Activated naive CD4-positive, alpha-beta T cell treated with anti-CD3 and anti-CD28 coated beads, Interleukin-2, amount 10 ng/mL, durations not matched to agents 7 days and 5 days (primary cell): ENCODE measurements around the gene CHD6.

Source experiments
- CTCF ChIA-PET: fragments of 350-600 bp; sonication (Branson Sonifier 250); formaldehyde crosslinking; loops from one replicate; lab custom pipeline; 2021; ENCODE audit warnings: antibody characterized with exemption; lab: Charles Lee
- DNase-seq: peaks from one replicate; pipeline ENCODE4 v3.0.0-alpha.2; 2020
- H3K27ac Mint-ChIP-seq: one replicate; pipeline ENCODE4 v1.8.0; 2021; ENCODE audit warnings: mild to moderate bottlenecking, moderate library complexity, mixed read lengths
- H3K27me3 Mint-ChIP-seq: one replicate; pipeline ENCODE4 v1.8.0; 2021; ENCODE audit warnings: mild to moderate bottlenecking, mixed read lengths
- H3K36me3 Mint-ChIP-seq: one replicate; pipeline ENCODE4 v1.8.0; 2021; ENCODE audit warnings: mixed read lengths
- H3K4me1 Mint-ChIP-seq: one replicate; pipeline ENCODE4 v1.8.0; 2021; ENCODE audit warnings: mixed read lengths
- H3K4me3 Mint-ChIP-seq: one replicate; pipeline ENCODE4 v1.8.0; 2021; ENCODE audit warnings: mild to moderate bottlenecking, moderate library complexity, mixed read lengths
- H3K9me3 Mint-ChIP-seq: one replicate; pipeline ENCODE4 v1.8.0; 2021; ENCODE audit warnings: mixed read lengths

CHD6 gene

DNA sequence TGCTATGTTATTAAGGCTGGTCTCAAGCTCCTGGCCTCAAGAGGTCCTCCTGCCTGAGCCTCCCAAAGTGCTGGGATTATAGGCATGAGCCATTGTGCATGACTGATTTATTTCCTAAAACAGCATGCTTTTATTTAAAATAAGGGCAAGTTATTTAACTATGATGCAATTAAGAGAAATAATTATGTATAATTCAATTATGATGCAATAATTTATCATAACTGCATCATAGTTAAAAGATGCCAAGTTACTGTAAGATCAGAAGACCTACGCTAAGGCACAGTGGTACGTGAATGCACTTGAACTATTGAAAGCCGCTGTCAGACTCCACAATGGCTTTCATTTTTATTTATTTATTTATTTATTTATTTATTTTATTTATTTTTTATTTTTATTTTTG lies 227.3 kb downstream of the CHD6 start:
- H3K9me3 Mint-ChIP-seq = no peaks in the 10 kb centered on the region
- CTCF ChIA-PET = no interaction called here
- peaks cover 16% of the 10 kb centered on the region for H3K27me3 Mint-ChIP-seq
- DNase-seq = no peak
- H3K27ac Mint-ChIP-seq = no peak overlapping the region
- H3K4me3 Mint-ChIP-seq = no peak overlapping the region
- H3K4me1 Mint-ChIP-seq = no peaks in the 10 kb centered on the region
- H3K36me3 Mint-ChIP-seq = no peaks in the 10 kb centered on the region

DNA sequence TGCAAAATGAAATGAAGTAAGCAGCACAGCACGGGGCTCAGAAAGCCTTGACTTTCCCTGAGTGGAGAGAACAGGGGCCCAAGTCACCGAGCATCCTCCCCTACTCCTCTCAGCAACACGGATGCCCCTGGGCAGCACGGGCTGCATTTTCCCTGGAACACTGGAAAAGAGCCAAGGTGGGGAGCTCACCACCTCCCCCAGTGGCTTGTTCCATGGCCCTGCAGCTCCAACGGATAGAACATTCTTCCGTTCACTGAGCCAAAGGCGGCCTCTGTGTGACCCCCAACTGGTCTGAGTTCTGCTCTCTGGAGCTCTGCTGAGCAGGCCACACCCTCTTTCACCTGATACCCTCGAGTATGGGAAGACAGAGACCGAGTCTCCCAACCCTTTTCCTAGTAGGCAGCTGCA lies 230.7 kb downstream of the CHD6 start:
- CTCF ChIA-PET = no interaction called here
- Mint-ChIP-seq H3K4me3 (no peak overlapping the region), H3K36me3 (no peaks in the 10 kb centered on the region), H3K27me3 (peaks cover 25% of the 10 kb centered on the region), H3K27ac (no peak overlapping the region), H3K9me3 (no peaks in the 10 kb centered on the region), H3K4me1 (no peaks in the 10 kb centered on the region)
- no peak for DNase-seq

DNA sequence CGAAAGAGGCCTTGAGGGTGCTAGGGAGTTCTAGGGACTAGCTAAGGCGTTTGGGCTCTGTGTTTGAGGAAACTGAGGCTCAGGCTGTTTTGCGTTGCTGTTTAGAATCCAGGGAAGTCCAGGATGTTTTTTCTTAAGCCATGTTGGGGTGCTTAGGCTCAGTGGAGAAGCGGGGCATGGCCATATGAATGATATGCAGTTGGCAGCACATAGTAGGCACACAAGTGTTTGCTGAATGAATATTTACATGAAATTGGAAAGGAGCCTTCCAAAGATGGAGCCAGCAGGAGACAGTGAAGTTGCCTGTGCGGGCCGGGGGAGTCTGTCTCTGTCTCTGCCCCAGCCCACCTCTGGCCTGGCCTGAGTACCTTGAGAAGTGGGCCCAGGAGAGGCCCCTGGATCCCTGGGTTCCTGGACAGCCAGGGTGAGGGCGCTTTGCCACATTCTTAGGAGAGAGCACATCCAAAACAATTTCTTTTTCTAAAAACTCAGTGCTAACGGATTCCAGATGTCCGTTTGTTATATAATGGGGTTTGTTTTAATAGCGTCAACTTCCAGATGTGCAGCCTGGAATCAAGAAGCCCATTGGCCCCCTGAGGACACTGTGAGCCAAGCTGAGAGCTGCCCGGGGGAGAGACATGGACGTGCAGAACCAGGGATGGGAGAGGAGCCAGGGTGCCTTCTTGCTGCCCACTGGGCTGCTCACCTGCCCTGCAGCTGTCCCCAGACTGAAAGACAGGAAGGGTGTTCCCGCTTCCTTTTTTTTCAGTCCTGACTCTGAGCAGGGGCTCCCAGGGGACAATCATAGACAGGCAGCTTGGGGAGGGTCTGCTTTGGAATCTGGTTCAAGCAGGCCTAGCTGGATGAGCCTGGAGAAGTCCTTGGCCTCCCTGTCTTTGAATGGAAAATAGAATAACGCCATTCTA lies 231.4 kb downstream of the CHD6 start:
- Mint-ChIP-seq H3K4me3 (no peak overlapping the region), H3K4me1 (no peaks in the 10 kb centered on the region), H3K27ac (no peak overlapping the region), H3K27me3 (peaks cover 30% of the 10 kb centered on the region), H3K9me3 (no peaks in the 10 kb centered on the region), H3K36me3 (no peaks in the 10 kb centered on the region)
- DNase-seq = no peak
- CTCF ChIA-PET = no interaction called here

DNA sequence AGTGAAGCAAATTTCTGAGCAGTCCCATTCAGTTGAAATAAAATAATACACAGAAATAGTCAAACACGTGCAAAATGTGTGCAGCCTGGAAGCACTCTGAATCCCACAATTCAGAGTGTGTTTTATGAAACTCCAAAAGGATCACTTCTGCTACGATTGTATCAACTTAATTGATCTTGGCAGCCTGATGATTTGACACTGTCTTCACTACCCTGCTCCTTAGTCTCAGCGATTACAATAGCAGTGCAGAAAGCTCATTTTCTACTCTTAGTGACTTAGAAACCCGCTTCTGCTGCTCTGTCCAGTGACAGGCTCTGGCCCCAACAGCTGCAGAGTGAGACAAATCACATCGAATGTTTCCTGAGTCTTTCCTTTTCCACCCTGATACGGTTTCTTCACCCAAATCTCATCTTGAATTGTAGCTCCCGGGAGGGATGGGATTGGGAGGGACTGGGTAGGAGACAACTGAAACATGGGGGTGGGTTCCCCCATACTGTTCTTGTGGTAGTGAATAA lies 235.3 kb downstream of the CHD6 start:
- no peaks in the 10 kb centered on the region for H3K9me3 Mint-ChIP-seq
- H3K4me1 Mint-ChIP-seq = peaks cover 9% of the 10 kb centered on the region
- H3K27me3 Mint-ChIP-seq = peaks cover 55% of the 10 kb centered on the region
- CTCF ChIA-PET = no interaction called here
- no peak overlapping the region for H3K4me3 Mint-ChIP-seq
- H3K27ac Mint-ChIP-seq = no peak overlapping the region
- DNase-seq = no peak
- H3K36me3 Mint-ChIP-seq = no peaks in the 10 kb centered on the region

DNA sequence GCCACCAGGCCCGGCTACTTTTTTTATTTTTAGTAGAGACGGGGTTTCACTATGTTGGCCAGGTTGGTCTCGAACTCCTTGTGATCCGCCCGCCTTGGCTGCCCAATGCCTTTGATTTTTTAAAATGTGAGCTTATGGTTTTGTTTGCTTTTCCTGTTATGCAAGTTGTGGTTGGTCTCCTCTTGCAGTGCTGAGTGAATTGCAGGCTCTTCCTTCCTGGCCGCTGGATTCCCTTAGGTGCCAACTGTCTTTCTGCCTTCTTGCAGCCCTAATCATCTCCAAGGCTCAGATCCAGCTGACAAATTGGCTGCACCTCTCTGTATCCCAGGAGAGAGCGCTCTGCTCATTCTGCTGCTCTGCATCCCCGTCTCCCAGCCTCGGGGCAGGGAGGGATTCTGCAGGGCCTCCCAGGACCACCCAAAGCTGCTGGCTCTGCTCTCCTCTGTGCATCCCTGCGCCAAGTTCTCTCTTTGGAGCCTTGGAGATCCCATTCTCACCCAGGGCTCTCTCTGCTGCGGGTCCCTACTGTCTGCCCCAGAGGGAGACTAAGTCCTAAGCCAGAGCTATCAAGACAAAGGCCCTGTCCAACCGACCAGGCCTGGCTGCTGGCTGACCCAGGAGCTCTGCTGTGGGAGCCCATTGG lies 237.5 kb downstream of the CHD6 start:
- H3K4me1 Mint-ChIP-seq = peaks cover 9% of the 10 kb centered on the region
- no peak for DNase-seq
- CTCF ChIA-PET = no interaction called here

DNA sequence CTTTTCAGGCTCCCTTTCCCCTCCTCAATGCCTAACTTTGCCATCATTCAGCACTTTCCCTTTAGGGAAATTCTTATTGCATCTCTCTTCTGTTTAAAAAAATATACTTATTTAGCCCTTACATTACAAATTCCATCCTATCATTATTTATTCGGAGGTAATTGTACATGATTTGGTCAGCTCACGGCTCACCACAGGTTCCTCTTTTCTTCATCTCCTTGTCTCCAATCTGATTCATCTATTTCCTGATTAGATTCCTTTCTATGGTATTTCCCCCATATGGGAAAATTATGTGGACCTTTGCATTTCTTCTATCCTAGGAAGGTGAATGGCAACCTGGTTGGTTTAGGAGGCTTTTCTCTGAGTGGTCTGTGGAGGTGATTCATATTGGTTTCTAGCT lies 238.6 kb downstream of the CHD6 start:
- H3K27me3 Mint-ChIP-seq = peaks cover 78% of the 10 kb centered on the region
- H3K4me1 Mint-ChIP-seq = peaks cover 9% of the 10 kb centered on the region
- H3K36me3 Mint-ChIP-seq = no peaks in the 10 kb centered on the region
- no peak for DNase-seq
- no peak overlapping the region for H3K27ac Mint-ChIP-seq
- no peaks in the 10 kb centered on the region for H3K9me3 Mint-ChIP-seq
- CTCF ChIA-PET = no interaction called here
- H3K4me3 Mint-ChIP-seq = no peak overlapping the region

More for the DNA sequence above, 237.5 kb downstream of the CHD6 start:
- H3K27me3 Mint-ChIP-seq = peaks cover 67% of the 10 kb centered on the region
- no peaks in the 10 kb centered on the region for H3K36me3 Mint-ChIP-seq
- H3K4me3 Mint-ChIP-seq = no peak overlapping the region
- H3K27ac Mint-ChIP-seq = no peak overlapping the region
- no peaks in the 10 kb centered on the region for H3K9me3 Mint-ChIP-seq

DNA sequence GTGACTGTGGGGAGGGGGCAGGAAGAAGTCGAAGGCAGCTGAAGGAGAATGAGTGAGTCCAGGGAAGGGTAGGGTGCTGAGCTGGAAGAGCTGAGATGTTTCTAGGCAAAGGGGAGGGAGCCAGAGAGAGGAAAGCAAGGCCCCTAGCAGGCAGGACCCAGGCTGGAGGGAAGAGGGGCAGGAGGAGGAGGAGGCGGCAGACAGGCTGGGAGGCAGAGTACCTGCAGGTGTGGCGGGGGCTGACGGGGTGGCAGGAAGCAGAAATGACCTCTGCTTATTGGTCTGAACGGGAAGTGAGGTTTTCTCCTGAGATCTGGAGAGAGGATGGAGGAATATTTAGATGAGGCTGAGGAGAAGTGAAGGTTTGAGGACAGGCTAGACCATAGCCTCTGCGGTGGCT lies 240.9 kb downstream of the CHD6 start:
- H3K9me3 Mint-ChIP-seq = no peaks in the 10 kb centered on the region
- H3K27ac Mint-ChIP-seq = no peak overlapping the region
- no peak for DNase-seq
- no peaks in the 10 kb centered on the region for H3K36me3 Mint-ChIP-seq
- peaks cover 9% of the 10 kb centered on the region for H3K4me1 Mint-ChIP-seq
- H3K27me3 Mint-ChIP-seq = peaks cover 83% of the 10 kb centered on the region
- CTCF ChIA-PET = no interaction called here
- no peak overlapping the region for H3K4me3 Mint-ChIP-seq

DNA sequence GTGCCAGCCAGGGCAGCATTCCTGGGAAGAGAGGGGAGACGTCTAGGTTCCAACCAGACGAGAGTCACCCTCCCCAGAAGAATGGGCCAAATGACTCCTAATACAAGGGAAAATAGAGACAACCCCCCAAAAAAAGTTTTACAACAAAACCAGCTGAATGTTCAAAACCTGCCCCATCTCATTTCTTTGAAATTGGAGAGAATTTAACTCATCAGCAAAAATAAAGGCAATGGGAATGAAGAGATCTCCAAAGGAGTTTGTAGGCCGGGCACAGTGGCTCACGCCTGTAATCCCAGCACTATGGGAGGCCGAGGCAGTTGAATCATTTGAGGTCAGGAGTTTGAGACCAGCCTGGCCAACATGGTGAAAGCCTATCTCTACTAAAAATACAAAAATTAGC lies 241.8 kb downstream of the CHD6 start:
- no peak overlapping the region for H3K4me3 Mint-ChIP-seq

DNA sequence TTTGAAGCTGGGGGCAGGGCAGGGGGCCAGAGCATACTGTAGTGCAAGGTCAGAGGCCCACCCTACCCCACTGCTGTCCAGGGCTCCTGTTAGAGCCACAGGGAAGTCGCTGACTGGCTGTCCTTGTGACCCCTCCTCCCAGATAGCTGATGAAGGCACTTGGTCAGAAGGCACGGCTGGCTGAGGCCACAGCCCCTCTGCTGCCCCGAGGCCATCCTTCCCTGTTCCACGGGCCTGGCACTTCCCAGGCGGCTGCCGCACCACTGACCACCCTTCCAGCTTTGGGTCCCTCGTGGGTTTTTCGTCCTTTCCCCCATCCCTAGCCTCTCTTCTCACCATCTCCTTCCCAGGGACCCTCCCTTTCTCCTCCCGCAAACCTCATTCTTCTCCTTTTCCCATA lies 242.3 kb downstream of the CHD6 start:
- H3K36me3 Mint-ChIP-seq = no peaks in the 10 kb centered on the region
- peaks cover 8% of the 10 kb centered on the region for H3K4me1 Mint-ChIP-seq
- DNase-seq = no peak
- H3K27me3 Mint-ChIP-seq = peaks cover 76% of the 10 kb centered on the region
- CTCF ChIA-PET = interaction anchor here (0.6 kb wide), 1 partner anchor 35 kb away, joined by 3 read pairs; the partner anchor contains the start of gene LPIN3
- no peak overlapping the region for H3K27ac Mint-ChIP-seq
- H3K4me3 Mint-ChIP-seq = no peak overlapping the region
- H3K9me3 Mint-ChIP-seq = peaks cover 5% of the 10 kb centered on the region

More for the DNA sequence above, 241.8 kb downstream of the CHD6 start:
- H3K4me1 Mint-ChIP-seq = peaks cover 9% of the 10 kb centered on the region
- H3K9me3 Mint-ChIP-seq = peaks cover 2% of the 10 kb centered on the region
- no peak for DNase-seq
- CTCF ChIA-PET = interaction anchor here (0.6 kb wide), 1 partner anchor 36 kb away, joined by 3 read pairs; the partner anchor contains the start of gene LPIN3
- no peaks in the 10 kb centered on the region for H3K36me3 Mint-ChIP-seq
- H3K27me3 Mint-ChIP-seq = peaks cover 74% of the 10 kb centered on the region
- no peak overlapping the region for H3K27ac Mint-ChIP-seq

DNA sequence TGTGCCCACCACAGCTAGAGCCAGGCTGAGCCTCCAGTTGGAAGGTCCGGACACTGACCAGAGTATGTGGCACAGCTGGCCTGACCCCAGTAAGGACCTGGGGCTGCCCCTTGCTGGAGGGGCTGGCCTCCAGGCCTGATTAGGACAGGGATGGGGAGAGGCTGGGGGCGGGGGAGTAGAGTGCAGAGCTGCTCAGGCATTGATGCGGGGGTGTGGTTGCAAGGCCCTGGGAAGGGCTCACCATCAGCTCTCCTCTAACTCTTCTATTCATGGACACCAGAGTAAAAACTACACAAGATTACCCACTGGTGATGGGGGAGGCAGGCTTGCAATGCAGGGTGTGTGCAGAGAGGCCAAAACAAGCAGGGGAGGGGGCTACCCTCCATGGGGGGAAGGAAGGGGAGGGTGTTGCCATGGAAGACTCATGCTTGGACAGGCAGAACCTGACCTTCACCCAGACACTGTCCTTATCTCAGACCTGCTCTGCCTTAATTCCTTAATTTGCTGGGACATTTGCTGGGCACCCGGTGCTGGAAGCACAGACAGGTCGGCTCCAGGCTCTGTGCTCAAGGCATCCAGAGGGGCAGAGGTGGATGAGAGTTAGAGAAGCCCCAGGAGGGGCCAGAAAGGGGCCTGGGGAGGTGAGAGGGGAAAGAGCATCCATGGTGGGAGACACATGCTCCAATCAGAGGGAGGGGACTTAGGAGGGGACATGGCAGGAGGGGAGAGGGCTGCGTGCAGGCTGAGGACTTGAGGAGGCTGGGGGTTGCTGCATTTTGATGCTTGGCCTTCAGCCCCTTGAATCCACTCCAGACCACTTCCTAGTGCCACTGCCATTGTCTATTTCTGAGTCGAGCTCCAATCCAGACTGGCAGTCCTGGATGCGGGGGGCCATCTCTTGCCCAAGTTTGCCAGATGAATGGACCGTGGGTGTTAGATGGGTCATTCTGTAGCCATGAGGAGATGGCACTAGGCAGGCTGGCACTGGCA lies 244.0 kb downstream of the CHD6 start:
- Mint-ChIP-seq H3K27me3 (peaks cover 73% of the 10 kb centered on the region), H3K27ac (no peak overlapping the region), H3K36me3 (no peaks in the 10 kb centered on the region), H3K4me3 (no peak overlapping the region), H3K9me3 (peaks cover 5% of the 10 kb centered on the region), H3K4me1 (no peaks in the 10 kb centered on the region)
- CTCF ChIA-PET = no interaction called here
- no peak for DNase-seq

DNA sequence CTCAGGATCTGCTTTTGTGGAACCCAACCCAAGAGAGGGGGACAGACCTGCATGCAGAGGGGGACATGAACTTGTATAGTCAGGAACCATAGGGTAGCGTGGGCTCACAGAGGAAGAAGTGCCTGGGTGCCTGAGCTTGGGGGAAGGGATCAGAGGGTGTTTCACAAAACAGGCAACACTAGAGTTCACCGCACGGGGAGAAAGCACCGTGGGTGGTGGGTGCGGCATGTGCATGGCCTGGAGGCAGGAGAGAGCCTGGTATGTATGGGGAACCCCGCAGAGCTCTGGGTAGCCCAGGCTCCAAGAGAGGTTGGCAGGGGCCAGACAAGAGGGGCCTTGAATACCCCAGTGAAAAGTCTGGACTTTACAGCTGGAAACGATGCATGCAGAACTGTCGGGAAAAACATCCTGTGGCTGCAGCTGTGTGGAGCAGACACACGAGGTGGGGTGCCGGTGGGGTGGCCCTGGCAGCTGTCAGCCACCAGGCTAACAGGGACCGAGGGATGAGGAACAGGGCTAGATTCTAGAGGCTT lies 244.9 kb downstream of the CHD6 start:
- H3K27me3 Mint-ChIP-seq = peaks cover 72% of the 10 kb centered on the region
- CTCF ChIA-PET = no interaction called here

DNA sequence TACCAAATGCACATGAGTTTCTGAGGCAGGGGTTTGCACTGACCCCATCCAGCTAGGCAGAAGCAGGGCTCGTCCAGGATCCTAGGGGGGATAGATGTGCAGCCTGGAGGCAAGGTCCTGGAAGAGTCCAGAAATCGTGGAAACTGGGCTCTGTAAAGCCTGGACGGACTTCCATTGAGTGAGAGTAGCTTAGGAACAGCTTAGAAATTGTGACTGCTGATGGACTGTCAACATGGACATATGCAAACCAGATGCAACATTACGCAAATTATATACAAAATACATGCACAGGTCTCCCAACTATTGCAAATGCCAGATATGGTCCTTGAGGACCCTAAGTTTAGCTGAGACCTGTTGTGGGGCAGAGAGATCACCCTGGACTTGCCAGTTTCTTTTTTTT lies 246.8 kb downstream of the CHD6 start:
- CTCF ChIA-PET = no interaction called here
- Mint-ChIP-seq H3K4me1 (peaks cover 5% of the 10 kb centered on the region), H3K4me3 (no peak overlapping the region), H3K27me3 (peaks cover 70% of the 10 kb centered on the region), H3K36me3 (no peaks in the 10 kb centered on the region), H3K9me3 (peaks cover 5% of the 10 kb centered on the region), H3K27ac (no peak overlapping the region)
- no peak for DNase-seq

More for the DNA sequence above, 244.9 kb downstream of the CHD6 start:
- Mint-ChIP-seq H3K9me3 (peaks cover 5% of the 10 kb centered on the region), H3K4me3 (no peak overlapping the region), H3K4me1 (no peaks in the 10 kb centered on the region), H3K27ac (no peak overlapping the region), H3K36me3 (no peaks in the 10 kb centered on the region)
- no peak for DNase-seq

DNA sequence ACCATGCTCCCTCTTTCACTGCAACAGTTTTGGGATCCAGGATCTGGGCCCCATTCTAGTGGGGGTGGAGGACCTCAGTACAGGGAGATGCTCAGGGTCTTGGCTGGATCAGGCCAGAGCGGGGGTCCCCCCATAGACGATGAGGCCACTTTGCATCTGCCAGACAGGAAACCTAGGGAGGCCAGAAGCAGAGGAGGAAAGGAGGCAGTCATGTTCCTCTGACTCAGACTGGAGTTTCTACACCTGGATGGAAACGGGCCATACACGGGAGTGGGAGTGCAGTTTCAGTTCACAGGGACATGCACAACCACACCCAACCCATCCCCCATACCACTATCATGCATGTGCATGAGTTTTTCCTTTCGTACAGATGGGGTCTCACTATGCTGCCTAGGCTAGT lies 248.0 kb downstream of the CHD6 start:
- Mint-ChIP-seq H3K27ac (no peak overlapping the region), H3K27me3 (peaks cover 68% of the 10 kb centered on the region), H3K36me3 (no peaks in the 10 kb centered on the region), H3K9me3 (peaks cover 5% of the 10 kb centered on the region), H3K4me1 (peaks cover 5% of the 10 kb centered on the region), H3K4me3 (no peak overlapping the region)
- no peak for DNase-seq
- CTCF ChIA-PET = no interaction called here
